Stimulated activated naive CD8-positive, alpha-beta T cell treated with anti-CD3 and anti-CD28 coated beads, Interleukin-15, Interleukin-2, amounts not matched to agents 100 U/mL and 50 U/mL, for 24 hours (primary cell): Measurements from ENCODE around the gene DST.
"Not testable (repeated sequence)": the region's sequence is repeated elsewhere in the genome, so short reads cannot be mapped to it uniquely, and the experiment has no call there.

Experiments
- ATAC-seq: fragments of 150-1000 bp; cut with Tn5 transposase; one replicate; pipeline ENCODE4 v1.10.0; 2021
- DNase-seq: peaks from one replicate; pipeline ENCODE4 v3.0.0; 2021

The DST gene

DNA sequence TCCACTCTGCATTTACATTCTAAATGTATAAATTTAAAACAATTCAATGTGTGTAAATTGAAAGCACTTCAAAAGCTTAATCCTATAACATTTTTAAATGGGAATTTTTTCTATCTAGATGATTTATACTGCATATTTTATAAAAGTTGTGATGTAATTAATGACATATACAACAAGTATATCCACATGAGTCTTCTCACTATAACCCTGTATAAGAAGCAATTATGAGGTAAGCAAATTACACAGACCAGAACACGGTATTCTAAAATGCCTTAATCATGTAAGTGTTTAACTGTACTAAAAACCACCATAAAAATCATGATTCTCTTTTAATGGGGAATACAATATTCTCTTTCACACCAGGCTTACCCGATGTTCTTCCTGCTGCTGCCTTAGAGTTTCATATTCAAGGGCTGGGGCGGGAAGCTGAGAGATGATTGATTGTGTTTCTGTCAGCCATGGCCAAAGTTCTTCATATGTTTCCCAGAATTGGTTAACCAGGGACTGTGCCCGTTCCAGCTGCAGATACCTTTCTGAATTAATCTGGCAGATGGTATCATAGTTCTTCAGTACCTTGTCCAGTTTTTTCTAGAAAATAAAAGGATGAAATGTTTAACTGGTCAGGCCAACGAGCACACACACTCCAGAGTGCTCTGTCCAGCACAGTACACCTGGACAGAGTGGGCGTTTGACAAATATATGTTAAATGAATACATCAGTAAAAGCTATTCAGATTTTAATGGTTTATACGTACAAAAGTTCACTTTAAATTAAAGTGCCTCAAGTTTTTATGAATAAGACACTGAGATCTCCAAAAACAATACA lies 127.4 kb downstream of the DST start:
- no peak for DNase-seq
- ATAC-seq, result no peak

DNA sequence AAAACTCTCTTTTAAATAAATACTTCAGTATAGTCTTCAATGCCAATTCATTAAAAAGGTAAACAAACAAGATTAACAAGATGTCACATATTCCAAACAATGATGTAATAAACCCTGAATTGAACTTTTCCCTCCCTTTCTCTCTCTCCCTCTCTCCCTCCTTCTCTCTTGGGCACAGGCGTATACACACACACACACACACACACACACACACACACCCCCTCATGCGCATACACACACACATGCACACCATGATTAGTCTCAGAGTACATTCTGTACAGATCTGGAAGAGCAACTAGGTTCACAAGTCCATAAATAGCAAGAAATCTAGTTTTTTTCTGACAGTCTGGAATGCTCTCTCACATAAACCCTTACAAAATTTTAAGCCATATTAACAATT lies 128.3 kb downstream of the DST start:
- DNase-seq, result no peak
- ATAC-seq, result no peak

DNA sequence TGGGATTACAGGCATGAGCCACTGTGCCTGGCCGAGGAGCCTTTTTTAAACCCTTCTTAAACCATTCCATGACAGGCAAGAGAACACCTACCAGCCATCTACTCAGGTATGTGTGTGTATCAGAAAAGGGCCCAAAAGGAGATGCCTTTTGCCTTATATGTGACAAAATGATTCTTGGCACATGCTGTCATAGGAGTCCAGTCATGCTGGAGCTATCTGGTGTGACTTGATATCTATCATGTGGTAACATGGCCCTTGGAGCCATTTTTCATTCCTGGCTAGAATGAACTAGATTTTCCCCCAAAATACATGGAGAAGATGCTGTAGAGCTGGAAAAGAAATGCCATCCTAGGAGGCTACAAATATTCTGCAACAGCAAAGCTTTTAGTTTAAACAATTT lies 129.1 kb downstream of the DST start:
- DNase-seq (no peak), ATAC-seq (no peak)

DNA sequence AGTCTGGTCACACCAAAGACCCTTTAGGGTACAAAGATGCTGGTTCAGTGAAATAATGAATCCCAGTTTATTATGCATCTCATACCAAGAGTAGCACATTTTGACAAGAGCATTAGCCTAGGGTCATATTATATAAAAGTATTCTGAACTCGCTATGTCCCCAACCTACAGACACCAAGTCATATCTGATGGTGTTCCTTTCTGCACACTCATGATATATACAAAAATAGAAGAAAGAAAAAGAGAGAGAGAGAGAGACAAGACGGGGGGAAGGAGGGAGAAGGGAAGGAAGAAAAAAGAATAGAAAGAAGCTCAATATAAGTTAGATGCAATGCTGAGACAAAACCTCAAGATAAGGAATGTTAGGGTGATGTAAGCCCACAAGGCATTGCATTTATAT lies 131.1 kb downstream of the DST start:
- no peak for DNase-seq
- no peak for ATAC-seq

DNA sequence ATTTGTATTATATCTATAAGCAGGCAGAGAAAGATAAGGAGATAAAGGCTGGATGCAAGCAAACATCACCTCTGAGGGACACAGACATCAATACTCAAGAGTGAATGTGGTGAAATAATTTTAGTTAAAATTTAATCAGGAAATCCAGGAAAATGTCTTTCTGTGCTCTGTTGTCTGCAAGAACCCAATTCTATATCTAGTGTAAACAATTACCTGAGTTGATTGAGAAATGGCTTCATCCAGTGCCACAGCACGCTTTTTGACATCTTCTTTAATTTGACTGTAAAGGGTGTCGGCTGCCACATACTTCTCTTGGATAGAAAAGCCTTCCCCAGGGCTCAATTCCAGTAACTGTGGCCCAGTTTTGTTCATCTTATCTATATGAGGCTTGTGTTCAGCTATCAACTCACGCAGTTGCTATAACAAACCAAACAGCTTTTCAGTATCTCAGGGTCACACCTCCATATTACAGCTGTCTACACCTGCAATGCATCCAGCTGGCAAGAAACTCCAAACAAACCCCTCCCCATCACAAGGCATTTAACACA lies 131.6 kb downstream of the DST start:
- DNase-seq, result no peak
- no peak for ATAC-seq

DNA sequence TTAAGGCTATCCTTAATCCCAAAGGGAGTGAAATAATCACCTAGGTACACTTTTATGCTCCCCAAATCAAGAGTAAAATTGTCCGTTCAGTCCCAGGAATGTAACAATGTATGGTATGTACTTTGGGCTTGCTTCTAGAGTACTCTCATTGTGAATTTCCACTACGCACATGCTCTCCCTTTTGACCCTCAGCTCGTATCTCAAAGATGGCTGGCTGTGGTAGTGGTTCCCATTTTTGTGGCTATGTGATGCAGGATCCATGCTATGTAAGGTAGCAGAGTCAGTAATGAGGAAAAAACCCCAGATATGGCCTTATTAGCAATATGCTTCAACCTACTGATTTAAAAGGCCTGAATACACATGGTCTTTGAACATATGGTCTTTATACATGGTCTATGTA lies 133.7 kb downstream of the DST start:
- no peak for DNase-seq
- no peak for ATAC-seq

DNA sequence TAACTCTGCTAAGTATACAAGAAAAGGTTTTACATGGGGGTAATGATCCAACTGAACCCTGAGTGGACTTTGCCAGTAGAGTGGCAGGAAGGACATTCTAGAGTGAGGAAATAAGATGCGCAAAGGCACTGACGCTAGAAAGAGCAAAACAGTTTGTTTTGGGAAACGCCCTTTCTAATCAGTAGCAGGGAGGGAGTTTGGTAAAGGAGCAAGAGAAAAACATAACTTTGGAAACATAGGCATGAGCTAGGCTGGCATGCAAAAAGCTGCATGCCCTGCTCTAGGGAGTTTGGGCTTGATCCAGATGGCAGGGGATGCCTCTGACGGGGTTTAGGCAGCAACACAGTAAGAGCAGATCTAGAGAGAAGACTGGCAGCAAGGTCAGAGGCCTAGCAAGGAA lies 135.2 kb downstream of the DST start:
- DNase-seq (no peak), ATAC-seq (no peak)

DNA sequence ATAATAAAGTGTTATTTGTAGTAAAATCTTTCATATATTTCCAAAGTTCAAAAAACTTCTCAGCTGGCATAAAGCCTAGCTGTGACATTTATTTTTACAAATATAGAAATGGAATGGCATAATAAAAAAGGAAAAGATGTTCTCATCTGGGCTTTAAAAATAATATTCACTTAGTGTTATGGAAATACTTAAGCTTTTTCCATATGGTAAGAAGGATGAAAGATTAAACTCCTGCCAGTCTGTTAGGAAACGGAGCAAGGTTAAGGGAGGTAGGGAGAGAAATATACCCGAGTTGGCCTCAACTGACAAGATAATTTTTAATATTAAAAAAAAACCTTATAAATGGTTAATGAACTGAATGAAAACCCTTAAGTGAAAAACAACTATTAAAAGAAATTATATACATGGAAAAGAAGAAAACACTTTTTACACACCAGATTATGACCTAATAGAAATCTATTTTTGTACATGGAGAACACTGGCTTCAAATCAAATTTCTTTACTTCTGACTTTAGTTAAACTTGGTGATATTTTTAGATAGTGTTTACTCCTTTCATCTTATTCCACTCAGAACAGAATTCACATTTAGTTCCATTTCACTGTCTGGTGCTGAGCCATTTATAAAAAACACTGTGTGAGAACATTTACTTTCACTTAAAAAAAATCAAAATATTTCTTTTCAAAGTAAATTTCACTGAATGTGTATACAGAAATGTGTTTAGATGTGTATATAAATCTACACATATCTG lies 137.0 kb downstream of the DST start:
- DNase-seq, result no peak
- no peak for ATAC-seq

DNA sequence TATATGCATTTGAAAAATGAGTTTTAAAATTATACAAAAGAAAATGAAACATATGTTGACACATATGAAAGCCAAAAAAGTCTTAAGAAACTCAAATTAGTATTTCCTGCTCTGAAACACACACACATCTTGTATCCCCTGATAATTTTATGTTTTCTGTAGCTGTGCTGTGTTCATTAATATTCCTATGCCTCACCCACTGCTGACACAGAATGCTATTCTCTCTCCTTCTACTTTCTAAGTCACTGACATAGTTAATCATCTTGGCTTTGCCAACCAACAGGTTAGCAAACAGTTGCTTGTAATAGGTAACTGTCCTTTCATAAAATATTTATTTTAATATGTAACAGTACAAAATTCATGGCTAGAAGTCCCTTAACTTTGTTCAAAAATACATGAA lies 140.7 kb downstream of the DST start:
- DNase-seq (no peak), ATAC-seq (no peak)

DNA sequence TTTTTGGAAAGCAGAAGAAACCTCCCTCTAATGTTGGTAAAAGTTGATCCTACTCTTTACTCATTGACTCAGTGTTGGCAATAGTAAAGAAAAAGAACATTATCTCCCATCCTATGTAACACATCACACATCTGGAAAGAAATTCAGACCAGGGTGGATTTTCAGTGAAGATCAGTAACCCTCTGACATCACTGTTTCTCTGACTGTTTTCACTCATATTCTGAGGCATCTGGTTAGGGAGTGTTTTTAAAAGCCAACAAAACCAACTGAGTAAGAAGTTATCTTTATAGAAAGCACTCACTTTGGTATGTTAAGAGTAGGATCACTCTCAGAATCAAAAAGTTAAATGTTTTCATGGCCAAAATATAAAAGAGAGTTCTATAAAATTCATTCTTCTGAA lies 143.6 kb downstream of the DST start:
- DNase-seq (no peak), ATAC-seq (no peak)

DNA sequence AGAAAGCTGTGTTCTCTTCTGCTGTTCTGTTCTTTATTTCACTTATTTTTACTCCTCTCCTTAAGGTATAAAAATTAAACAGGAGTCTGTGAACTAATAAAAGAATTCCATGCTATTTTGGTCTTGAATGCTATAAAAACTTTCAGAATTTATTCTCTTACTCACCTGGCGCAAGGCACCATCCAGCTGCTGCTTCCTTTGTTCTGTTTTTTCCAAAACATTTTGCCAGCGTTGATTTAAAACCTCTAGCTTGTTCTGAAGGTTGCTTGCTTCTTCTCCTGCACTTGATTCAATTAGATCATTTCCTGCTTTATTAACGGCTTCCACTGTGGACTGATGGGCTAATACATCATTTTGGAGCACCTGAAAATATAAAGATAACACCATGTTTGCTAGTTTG lies 145.0 kb downstream of the DST start:
- no peak for DNase-seq
- no peak for ATAC-seq

DNA sequence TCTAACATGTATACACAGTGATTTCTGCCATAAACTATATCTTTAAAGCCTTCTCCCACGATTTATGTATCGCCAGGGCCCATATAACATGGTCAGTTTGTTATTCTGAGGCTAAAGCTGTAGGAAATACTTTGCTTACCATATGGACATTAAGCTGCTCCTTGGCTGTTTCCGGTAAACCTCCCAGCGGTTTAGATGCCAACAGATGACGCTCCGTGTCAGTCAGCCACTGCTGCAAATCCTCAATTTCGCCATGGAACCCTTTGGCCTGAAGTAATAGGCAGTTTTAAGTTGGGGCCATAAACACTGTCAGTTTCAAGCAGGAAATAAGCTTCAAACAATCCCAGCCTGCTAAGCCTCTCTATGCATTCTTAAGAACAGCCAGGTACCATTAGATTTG lies 145.4 kb downstream of the DST start:
- no peak for ATAC-seq

DNA sequence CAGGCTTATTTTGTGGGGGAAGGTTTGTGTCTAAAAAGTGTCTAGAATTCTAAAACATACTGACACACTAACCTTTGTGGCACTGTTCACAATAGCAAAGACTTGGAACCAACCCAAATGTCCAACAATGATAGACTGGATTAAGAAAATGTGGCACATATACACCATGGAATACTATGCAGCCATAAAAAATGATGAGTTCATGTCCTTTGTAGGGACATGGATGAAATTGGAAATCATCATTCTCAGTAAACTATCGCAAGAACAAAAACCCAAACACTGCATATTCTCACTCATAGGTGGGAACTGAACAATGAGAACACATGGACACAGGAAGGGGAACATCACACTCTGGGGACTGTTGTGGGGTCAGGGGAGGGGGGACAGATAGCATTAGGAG lies 146.0 kb downstream of the DST start:
- not testable (repeated sequence) for ATAC-seq

More for the DNA sequence above, 145.4 kb downstream of the DST start:
- no peak for DNase-seq

DNA sequence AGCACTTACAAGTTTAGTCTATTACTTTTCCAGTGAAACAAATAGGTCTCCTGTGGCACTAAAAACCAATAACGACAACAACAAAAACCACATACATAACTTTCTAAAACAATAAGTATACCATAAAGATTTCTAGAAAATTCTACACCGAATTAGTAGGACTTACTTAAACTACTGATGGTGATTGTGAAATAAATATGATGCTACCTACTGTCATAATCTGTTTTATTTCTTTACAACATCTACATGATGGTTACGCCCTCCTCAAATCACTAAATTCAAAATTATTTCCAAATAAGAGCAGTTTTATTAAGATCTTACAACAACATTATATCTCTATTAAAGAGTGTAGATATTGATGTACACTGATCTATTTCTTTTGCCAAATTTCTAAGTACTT lies 147.0 kb downstream of the DST start:
- no peak for DNase-seq
- no peak for ATAC-seq

More for the DNA sequence above, 146.0 kb downstream of the DST start:
- not testable (repeated sequence) for DNase-seq

DNA sequence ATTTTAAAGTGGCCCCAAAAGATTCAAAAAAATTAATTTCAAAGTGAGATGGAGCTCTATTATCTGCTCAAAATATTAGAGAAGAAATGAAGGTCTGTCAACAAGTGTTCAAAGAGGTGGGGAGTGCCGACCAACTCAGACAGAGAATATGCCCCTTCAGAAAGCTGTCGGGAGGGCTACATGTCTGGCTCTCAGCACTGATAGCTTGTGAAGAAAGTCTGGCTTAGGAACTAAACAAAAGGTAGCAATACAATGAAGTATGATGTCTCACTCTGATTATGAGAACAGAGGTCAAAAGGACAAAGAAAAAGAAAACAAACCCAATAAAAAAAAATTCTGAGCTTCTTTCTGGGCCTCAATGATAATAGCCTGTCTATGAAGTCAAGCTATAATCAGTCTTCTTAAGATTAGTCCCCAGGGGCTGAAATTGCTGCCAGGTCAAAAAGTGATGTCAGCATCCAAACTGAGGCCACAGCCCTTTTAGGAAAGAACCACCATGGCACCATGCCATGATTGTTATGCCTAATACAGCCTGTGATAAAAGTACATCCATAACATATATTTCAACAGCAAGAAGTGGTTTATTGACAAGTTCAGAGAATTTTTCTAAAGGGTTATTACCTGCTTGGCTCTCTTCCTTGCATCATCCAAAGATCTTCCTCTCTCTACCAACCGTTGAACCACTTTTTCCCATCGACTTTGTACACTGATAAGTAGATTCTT lies 150.9 kb downstream of the DST start:
- DNase-seq (no peak), ATAC-seq (no peak)

DNA sequence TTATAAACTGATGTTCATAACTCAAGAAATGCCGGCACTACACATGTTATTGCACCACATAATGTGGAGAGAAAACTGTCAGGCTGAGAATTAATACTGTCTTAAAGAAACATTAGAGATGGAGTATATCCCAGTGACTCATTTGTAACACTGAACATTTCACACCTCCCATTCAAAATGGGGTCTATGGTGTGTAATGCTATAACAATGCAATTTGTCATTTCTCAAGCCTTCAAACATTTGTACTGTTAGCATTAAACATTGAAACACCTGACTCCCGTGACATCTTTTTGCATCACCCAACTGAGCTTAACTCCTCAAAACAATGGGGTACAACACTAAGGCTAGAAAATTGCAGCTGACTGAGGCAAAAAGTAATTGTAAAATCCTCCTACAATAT lies 151.7 kb downstream of the DST start:
- ATAC-seq (no peak), DNase-seq (no peak)

DNA sequence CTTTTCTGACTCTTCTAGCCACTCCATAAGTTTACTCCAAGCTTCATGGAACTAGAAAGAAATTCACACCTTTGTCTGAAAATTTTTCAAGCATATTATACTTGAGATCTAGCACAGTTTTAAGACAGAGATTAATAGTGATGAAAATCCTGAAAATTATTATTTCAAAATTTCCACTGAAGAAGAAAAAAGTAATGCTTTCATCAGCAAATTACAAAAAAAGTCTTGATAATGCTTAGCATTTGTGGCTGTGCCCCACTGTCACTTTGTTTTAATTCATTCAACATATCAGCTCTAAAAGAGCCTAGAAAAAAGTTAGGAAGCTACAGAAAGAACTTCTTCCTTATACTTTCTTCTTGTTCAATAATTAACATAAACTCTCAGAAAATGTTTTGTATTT lies 153.1 kb downstream of the DST start:
- no peak for ATAC-seq
- no peak for DNase-seq

DNA sequence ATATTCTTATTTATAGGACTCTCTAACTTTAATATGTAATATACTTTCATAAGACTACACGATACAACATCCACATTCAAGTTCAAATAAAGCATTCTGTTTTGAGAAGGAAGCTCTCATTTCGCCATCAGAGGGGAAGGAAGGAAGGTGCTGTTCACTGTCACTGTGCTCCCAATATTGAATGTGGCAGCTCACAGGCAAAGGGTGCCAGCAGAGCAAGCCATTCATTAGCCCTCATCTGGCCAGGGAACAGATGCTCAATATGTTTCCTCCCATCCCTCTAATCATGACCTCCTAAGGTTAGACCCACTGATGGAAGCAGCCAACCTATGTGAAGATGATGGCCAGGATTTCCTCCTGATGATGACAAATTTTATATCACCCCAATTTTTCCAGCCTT lies 154.4 kb downstream of the DST start:
- ATAC-seq (no peak), DNase-seq (no peak)

DNA sequence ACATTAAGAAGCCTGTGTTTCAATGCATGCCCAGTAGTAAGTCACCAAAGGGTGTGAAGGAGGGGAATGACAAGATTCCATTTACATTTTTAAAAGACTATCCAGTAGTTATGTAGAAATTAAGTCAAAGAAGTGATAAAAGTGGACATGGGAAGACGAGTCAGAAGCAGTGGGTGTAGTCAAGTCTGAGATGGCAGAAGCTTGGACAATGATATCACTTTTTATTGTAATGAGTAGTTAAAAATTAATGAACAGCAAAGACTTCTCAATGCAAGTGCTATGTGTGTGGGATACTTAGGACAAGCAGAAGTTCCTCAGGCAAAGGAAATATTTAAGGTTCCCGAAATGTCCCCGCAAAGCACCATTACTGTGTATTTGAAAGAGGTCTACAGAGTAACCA lies 156.0 kb downstream of the DST start:
- ATAC-seq (no peak), DNase-seq (no peak)

DNA sequence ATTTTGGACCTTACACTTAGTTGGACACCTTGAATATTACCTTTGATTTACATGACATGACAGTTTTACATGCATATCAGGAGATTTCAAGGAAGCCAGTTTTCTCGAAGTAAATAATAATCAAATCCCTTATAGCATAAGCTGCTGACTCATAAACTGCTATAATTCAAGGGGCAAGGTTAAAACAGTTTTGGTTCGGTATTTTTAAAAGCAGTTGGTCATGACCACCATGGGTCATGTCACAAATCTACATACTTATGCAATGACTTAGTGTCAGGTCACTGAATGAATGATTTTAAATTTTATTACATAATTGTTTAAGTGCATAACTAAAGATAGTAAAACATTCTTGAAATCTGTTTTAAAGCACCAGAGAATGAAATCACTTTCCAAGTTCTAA lies 158.0 kb downstream of the DST start:
- DNase-seq (no peak), ATAC-seq (no peak)

DNA sequence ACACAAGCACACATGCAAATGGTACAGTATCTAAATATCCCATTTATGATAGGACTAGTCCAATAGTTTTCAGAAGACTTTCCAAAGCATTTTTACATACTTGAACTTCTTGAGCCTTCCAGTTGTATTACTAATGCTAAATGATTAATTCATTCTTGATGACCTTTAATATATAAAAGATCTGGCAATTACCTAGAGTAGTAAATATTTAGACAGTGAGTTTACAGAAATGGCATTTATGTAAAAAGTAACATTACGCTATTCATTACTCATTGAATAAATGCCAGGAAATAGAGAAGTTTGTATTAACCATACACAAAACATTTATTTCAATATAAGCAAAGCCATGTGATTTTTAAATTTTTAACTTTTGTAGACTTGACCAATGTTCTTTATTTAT lies 158.8 kb downstream of the DST start:
- ATAC-seq (no peak), DNase-seq (no peak)

DNA sequence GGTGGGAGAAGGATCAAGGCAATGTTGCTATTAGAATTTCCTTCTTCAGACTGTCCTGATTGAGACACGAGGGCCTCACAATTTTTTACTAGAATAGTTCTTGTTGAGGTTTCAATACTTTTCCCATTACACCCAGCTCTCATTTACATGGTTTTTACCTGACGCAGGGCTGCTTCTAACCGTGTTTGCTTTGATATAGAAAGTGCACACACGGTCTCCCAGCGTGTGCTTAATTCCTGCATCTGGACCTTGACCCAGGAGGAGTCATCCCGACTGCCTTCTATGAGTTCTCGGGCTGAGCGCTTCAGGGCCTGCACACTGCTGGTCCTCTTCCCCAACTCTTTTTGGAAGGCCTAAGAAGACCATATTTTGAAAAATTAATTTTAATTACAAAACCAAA lies 160.2 kb downstream of the DST start:
- DNase-seq (no peak), ATAC-seq (no peak)

DNA sequence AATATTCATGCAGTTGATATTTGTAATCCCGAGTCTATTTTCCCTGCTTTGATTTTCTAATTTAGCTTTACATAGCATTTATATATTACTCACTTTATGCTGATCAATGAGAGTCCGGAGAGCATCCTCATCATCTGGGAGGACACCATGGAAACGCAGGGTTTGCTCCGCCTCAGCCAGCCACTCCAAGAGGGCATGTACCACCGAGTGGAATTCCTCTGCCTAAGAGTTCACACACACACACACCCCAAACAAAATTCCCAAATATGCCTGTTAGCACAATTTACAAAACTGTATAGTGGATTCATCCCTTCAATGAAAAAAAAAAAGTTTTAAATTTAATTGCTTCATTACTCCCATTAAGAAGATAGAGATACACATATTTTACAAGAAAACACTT lies 160.7 kb downstream of the DST start:
- ATAC-seq (no peak), DNase-seq (no peak)
